H9 (cell line): ENCODE results near the gene DDX19B. TPM values are rescaled to one million over a fixed set of nuclear protein-coding genes. Genes with fewer than 3 reads are reported as not detected.

Experiments used
- DNase-seq: peaks from one replicate; pipeline ENCODE4 v3.0.0-alpha.2; 2017
- H2AFZ ChIP-seq: one replicate; pipeline ENCODE4 v1.6.1; 2013; ENCODE audit warnings: mild to moderate bottlenecking, low read length, control low read depth, moderate library complexity
- H2AK5ac ChIP-seq: 2 replicates; pipeline ENCODE4 v1.6.1; 2013; ENCODE audit warnings: low read length, control low read depth, mixed read lengths; ENCODE audit not compliant: insufficient read length
- H2BK120ac ChIP-seq: one replicate; pipeline ENCODE4 v1.6.1; 2013; ENCODE audit warnings: low read depth, mild to moderate bottlenecking, low read length, control low read depth, inconsistent platforms; ENCODE audit not compliant: poor library complexity, severe bottlenecking
- H2BK12ac ChIP-seq: 2 replicates; pipeline ENCODE4 v1.6.1; 2013; ENCODE audit warnings: low read length, control low read depth, mixed read lengths, low read depth; ENCODE audit not compliant: insufficient read length
- H2BK15ac ChIP-seq: 2 replicates; pipeline ENCODE4 v1.6.1; 2013; ENCODE audit warnings: low read depth, low read length, control low read depth
- H2BK20ac ChIP-seq: one replicate; pipeline ENCODE4 v1.6.1; 2013; ENCODE audit warnings: low read depth, mild to moderate bottlenecking, low read length, control low read depth, inconsistent platforms; ENCODE audit not compliant: poor library complexity, severe bottlenecking
- H2BK5ac ChIP-seq: 2 replicates; pipeline ENCODE4 v1.6.1; 2013; ENCODE audit warnings: low read length, control low read depth, mixed read lengths; ENCODE audit not compliant: insufficient read length
- H3K14ac ChIP-seq: 2 replicates; pipeline ENCODE4 v1.6.1; 2013; ENCODE audit warnings: low read length, control low read depth; ENCODE audit not compliant: insufficient read depth
- H3K18ac ChIP-seq: 2 replicates; pipeline ENCODE4 v1.6.1; 2013; ENCODE audit warnings: low read depth, mild to moderate bottlenecking, mixed read lengths, low read length, control low read depth; ENCODE audit not compliant: insufficient read length
- H3K23ac ChIP-seq: 2 replicates; pipeline ENCODE4 v1.6.1; 2013; ENCODE audit warnings: low read length, control low read depth, mixed read lengths, low read depth; ENCODE audit not compliant: insufficient read length
- H3K23me2 ChIP-seq: 2 replicates; pipeline ENCODE4 v1.6.1; 2013; ENCODE audit warnings: low read depth, mild to moderate bottlenecking, mixed read lengths, low read length, control low read depth; ENCODE audit not compliant: insufficient read length, poor library complexity, severe bottlenecking
- H3K27ac ChIP-seq: 2 replicates; pipeline ENCODE4 v1.5.1; 2013; ENCODE audit warnings: low read length, control low read depth, mixed read lengths, low read depth; ENCODE audit not compliant: insufficient read length
- H3K27me3 ChIP-seq: 2 replicates; pipeline ENCODE4 v1.6.1; 2013; ENCODE audit warnings: low read length, control low read depth, inconsistent platforms; ENCODE audit not compliant: insufficient read depth
- H3K4ac ChIP-seq: 2 replicates; pipeline ENCODE4 v1.6.1; 2013; ENCODE audit warnings: low read depth, mild to moderate bottlenecking, control low read depth, inconsistent platforms, low read length, moderate library complexity
- H3K4me1 ChIP-seq: 2 replicates; pipeline ENCODE4 v1.6.1; 2013; ENCODE audit warnings: low read length, control low read depth, inconsistent platforms; ENCODE audit not compliant: insufficient read depth
- H3K4me2 ChIP-seq: 2 replicates; pipeline ENCODE4 v1.6.1; 2013; ENCODE audit warnings: low read length, control low read depth, mixed read lengths; ENCODE audit not compliant: insufficient read length, insufficient read depth
- H3K56ac ChIP-seq: 2 replicates; pipeline ENCODE4 v1.6.1; 2013; ENCODE audit warnings: low read depth, mild to moderate bottlenecking, mixed read lengths, low read length, control low read depth; ENCODE audit not compliant: insufficient read length
- H3K79me1 ChIP-seq: 2 replicates; pipeline ENCODE4 v1.6.1; 2013; ENCODE audit warnings: low read depth, mild to moderate bottlenecking, moderate library complexity, low read length, control low read depth, inconsistent platforms; ENCODE audit not compliant: insufficient read depth, poor library complexity, severe bottlenecking
- H3K79me2 ChIP-seq: 2 replicates; pipeline ENCODE4 v1.6.1; 2013; ENCODE audit warnings: low read length, control low read depth, inconsistent platforms; ENCODE audit not compliant: insufficient read depth
- H3K9ac ChIP-seq: 2 replicates; pipeline ENCODE4 v1.6.1; 2013; ENCODE audit warnings: low read length, control low read depth, mixed read lengths; ENCODE audit not compliant: insufficient read length; ENCODE audit errors: extremely low read depth
- H3K9me3 ChIP-seq: one replicate; pipeline ENCODE4 v1.6.1; 2013; ENCODE audit warnings: low read depth, low read length, inconsistent platforms; ENCODE audit not compliant: control insufficient read depth
- H3T11ph ChIP-seq: one replicate; pipeline ENCODE4 v1.6.1; 2013; ENCODE audit warnings: mild to moderate bottlenecking, low read length, control low read depth, inconsistent platforms
- H4K20me1 ChIP-seq: one replicate; pipeline ENCODE4 v1.6.1; 2013; ENCODE audit not compliant: control insufficient read depth, insufficient read length, insufficient read depth
- H4K5ac ChIP-seq: 2 replicates; pipeline ENCODE4 v1.6.1; 2013; ENCODE audit warnings: low read depth, mild to moderate bottlenecking, mixed read lengths, low read length, control low read depth; ENCODE audit not compliant: insufficient read length
- H4K8ac ChIP-seq: replicated peaks from 2 replicates; pipeline ENCODE4 v1.6.1; 2013; ENCODE audit warnings: low read length, control low read depth, mixed read lengths, low read depth; ENCODE audit not compliant: insufficient read length
- H4K91ac ChIP-seq: 2 replicates; pipeline ENCODE4 v1.6.1; 2013; ENCODE audit warnings: low read depth, mild to moderate bottlenecking, moderate library complexity, mixed read lengths, low read length, control low read depth; ENCODE audit not compliant: insufficient read length
- H3K27ac Mint-ChIP-seq, 3 experiments: 2 replicates in 2 of 3; 3 replicates in 1 of 3; pipeline ENCODE4 v1.8.0; 2020 to 2021; ENCODE audit warnings: mixed read lengths in 3 of 3, mild to moderate bottlenecking in 1 of 3, moderate library complexity in 1 of 3
- H3K27me3 Mint-ChIP-seq: 2 replicates; pipeline ENCODE4 v1.8.0; 2021; ENCODE audit warnings: low read depth, mild to moderate bottlenecking, moderate library complexity, mixed read lengths
- H3K36me3 Mint-ChIP-seq, 3 experiments: 2 replicates in 2 of 3; 3 replicates in 1 of 3; pipeline ENCODE4 v1.8.0; 2020 to 2021; ENCODE audit warnings: low read depth in 3 of 3, mixed read lengths in 3 of 3; ENCODE audit not compliant: insufficient read depth in 1 of 3
- H3K4me1 Mint-ChIP-seq, 2 experiments: 2 replicates each; pipeline ENCODE4 v1.8.0; 2020; ENCODE audit warnings: mixed read lengths in 2 of 2
- H3K4me3 Mint-ChIP-seq, 2 experiments: 2 replicates in 1 of 2; 3 replicates in 1 of 2; pipeline ENCODE4 v1.8.0; 2020 to 2021; ENCODE audit warnings: mild to moderate bottlenecking in 2 of 2, mixed read lengths in 2 of 2, moderate library complexity in 1 of 2
- H3K9me3 Mint-ChIP-seq, 2 experiments: 2 replicates in 1 of 2; 3 replicates in 1 of 2; pipeline ENCODE4 v1.8.0; 2020; ENCODE audit warnings: mild to moderate bottlenecking in 2 of 2, mixed read lengths in 2 of 2, moderate library complexity in 1 of 2
- WGBS: extraction: QIAGEN DNeasy Blood & Tissue Kit; methylation state at CpG from one replicate; pipeline ENCODE4 v1.1.7; 2013; ENCODE audit warnings: missing lambda C conversion rate, low lambda C conversion rate, mixed read lengths; ENCODE audit not compliant: insufficient read length; ENCODE audit errors: extremely low coverage; 5-methylcytosine and 5-hydroxymethylcytosine counted together
- total RNA-seq: library from RNA; stranded (reverse); gene quantifications from 2 replicates; pipeline ENCODE4 v1.2.1, GENCODE V29; 2021
- TF ChIP-seq, protein P1 (sequence below): fragments of 200-600 bp; sonication (generic); conservative IDR thresholded peaks from 3 replicates; pipeline ENCODE4 v1.8.0; 2021; ENCODE audit warnings: antibody characterized with exemption, mild to moderate bottlenecking

DDX19B gene
- total RNA-seq, 1 experiment from 2014 or later, result 47.3 TPM

DNA sequence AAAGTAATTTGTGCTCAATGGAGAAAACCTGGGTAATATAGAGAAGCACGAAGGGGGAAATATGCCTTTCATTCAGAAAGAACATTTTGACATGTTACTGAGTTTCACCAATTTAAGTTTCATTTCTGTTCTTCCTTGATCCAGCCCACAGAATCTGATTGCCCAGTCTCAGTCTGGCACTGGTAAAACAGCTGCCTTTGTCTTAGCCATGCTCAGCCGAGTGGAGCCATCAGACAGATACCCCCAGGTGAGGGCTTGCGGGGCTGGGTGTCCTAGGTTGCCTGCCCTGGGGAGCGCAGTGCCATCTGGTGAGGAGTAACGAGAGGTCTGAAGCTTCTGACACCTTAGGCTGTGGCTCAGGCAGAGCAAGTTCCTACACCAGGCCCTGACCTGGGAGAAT is 65.4 kb downstream of the DDX19B start:
- Histone ChIP-seq H2AK5ac (no peak overlapping the region), H2BK20ac (no peak overlapping the region), H3K23me2 (no peaks in the 10 kb centered on the region), H2BK120ac (no peak overlapping the region), H3K27me3 (no peaks in the 10 kb centered on the region), H3K4me1 (no peaks in the 10 kb centered on the region), H4K91ac (no peak overlapping the region), H3K4me2 (no peak overlapping the region), H3K56ac (no peak overlapping the region), H2BK12ac (no peak overlapping the region), H3K4ac (no peak overlapping the region), H4K20me1 (peaks cover 2% of the 10 kb centered on the region), H3K18ac (no peak overlapping the region), H3K9ac (no peak overlapping the region), H3K14ac (no peak overlapping the region), H2AFZ (no peak overlapping the region), H3K23ac (no peak overlapping the region), H4K5ac (no peak overlapping the region), H3K79me1 (peaks cover 3% of the 10 kb centered on the region), H3T11ph (no peak overlapping the region), H3K79me2 (no peaks in the 10 kb centered on the region), H2BK15ac (no peak overlapping the region), H3K9me3 (no peaks in the 10 kb centered on the region), H4K8ac (no peak overlapping the region), H3K27ac (no peak overlapping the region), H2BK5ac (no peak overlapping the region)
- H3K4me3 Mint-ChIP-seq, result no peak overlapping the region
- H3K36me3 Mint-ChIP-seq, result peaks cover 23 to 87% (median 67%) of the 10 kb centered on the region in 3 experiments; a peak in 6 of 7 replicates
- H3K9me3 Mint-ChIP-seq, result no peaks in the 10 kb centered on the region
- DNase-seq, result no peak
- TF ChIP-seq, protein P1, sequence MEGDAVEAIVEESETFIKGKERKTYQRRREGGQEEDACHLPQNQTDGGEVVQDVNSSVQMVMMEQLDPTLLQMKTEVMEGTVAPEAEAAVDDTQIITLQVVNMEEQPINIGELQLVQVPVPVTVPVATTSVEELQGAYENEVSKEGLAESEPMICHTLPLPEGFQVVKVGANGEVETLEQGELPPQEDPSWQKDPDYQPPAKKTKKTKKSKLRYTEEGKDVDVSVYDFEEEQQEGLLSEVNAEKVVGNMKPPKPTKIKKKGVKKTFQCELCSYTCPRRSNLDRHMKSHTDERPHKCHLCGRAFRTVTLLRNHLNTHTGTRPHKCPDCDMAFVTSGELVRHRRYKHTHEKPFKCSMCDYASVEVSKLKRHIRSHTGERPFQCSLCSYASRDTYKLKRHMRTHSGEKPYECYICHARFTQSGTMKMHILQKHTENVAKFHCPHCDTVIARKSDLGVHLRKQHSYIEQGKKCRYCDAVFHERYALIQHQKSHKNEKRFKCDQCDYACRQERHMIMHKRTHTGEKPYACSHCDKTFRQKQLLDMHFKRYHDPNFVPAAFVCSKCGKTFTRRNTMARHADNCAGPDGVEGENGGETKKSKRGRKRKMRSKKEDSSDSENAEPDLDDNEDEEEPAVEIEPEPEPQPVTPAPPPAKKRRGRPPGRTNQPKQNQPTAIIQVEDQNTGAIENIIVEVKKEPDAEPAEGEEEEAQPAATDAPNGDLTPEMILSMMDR, result no peak
- WGBS, result no CpG with 5 or more reads among the region's 5 CpGs
- no peaks in the 10 kb centered on the region for H3K4me1 Mint-ChIP-seq
- no peaks in the 10 kb centered on the region for H3K27me3 Mint-ChIP-seq
- H3K27ac Mint-ChIP-seq, result no peak overlapping the region
